GM18951 (cell line): ENCODE data around the gene NHEJ1.

Experiments used
- POLR2A ChIP-seq: IDR thresholded peaks from 4 replicates; pipeline ENCODE4 v1.6.1; 2011; ENCODE audit warnings: mild to moderate bottlenecking; ENCODE audit not compliant: insufficient read length, insufficient read depth; ENCODE audit errors: extremely low read depth
- in situ Hi-C: fragments of 300-500 bp; cut with MboI; formaldehyde crosslinking; loops from one replicate; pipeline ENCODE4 v1.12.0; 2022; ENCODE audit warnings: low sequenced_read_pairs, mixed read lengths, inconsistent platforms; ENCODE audit not compliant: unreplicated experiment

NHEJ1 gene

DNA sequence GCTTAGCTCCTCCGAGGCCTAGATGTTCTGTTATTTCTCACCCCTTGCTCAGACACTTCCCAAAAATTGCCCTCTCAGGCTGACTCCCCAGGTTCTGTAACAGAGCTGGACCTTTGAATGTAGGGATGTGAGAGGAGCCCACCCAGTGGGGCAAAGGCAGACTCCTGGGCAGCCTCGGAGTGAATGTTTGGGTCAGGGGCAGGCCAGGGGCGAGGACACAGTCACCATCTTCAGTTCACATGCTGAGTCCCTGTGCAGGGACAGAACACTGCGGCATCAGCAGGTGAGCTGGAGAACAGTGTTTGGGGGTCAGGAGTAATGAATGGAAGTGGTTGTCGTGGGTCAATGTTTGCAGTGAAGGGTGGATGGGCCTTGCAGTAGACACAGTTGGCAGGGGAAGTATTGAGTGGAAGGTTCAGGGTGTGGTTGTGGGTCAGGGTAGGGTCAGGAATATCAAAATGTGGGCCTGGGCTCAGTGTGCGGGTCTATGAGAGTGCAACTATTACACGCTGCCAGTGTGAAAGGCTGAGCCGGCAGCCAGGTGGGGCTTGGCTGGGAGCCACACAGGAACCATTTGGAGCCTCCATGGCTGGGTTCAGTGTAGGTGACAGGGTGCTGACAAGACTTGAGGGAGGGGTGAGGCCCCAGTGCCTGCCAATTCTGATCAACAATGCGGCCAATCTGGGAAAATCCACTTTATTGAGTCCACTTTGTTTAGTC, 104.3 kb downstream of the NHEJ1 start:
- no peak for TF ChIP-seq POLR2A
- in situ Hi-C loops, result no loop called here

- TF ChIP-seq POLR2A, result no peak
- in situ Hi-C loops, result no loop called here
Measured at GRCh38 chr2:219054956-219055903, 105.4 kb downstream of the NHEJ1 start.

- in situ Hi-C loops, result no loop called here
- no peak for TF ChIP-seq POLR2A
Measured at GRCh38 chr2:219049282-219049681, 111.3 kb downstream of the NHEJ1 start.

DNA sequence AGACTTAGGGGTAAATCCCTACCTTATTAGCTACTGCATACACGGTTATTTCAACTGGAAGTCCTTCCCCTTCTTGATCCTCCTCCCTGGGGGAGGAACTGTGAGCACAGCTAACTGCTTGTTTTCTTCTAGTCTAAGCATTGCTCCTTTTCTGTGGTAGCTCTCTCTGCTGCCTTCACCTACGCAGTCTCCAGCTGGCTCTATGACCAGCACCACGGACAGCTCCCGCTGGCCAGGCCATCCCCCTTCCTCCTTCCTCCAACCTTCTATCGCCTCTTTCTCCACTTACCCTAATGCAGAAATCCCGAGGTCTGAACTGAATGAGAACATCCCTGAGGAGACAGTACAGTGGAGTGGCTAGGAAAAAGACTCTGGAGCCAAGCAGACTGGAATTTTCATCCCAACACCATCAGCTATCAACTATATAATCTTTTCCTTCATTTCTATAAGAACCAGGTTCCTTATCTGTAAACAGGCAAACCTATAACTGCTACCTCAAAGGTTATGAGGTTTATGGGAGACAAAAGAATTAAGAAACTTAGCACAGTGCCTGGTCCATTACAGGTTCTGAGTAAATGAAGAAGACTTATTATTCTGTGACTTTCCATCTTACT, 114.6 kb downstream of the NHEJ1 start:
- TF ChIP-seq POLR2A, result no peak
- in situ Hi-C loops, result no loop called here

DNA sequence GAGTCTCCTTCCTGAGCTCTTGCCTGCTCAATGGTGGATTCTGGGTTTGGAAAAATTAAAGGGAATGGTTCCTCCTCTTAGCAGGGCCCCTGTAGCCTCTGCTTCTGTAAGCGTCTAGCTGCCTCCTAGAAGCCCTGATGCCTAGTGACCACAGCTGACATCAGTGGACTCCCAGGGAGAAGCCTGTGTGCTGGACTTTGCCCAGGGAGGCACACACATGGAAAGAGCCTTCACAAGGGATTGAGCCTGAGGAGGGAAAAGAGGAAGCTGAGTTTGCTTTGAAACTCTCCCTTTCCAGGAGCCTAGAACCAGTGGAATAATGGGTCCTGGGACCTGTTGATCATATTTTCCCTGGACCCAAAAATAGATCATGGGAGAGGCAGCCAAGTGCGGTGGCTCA, 117.9 kb downstream of the NHEJ1 start:
- in situ Hi-C loops, result no loop called here
- TF ChIP-seq POLR2A, result no peak

- in situ Hi-C loops, result no loop called here
- TF ChIP-seq POLR2A, result no peak
Measured at GRCh38 chr2:219042157-219042556, 118.5 kb downstream of the NHEJ1 start.

DNA sequence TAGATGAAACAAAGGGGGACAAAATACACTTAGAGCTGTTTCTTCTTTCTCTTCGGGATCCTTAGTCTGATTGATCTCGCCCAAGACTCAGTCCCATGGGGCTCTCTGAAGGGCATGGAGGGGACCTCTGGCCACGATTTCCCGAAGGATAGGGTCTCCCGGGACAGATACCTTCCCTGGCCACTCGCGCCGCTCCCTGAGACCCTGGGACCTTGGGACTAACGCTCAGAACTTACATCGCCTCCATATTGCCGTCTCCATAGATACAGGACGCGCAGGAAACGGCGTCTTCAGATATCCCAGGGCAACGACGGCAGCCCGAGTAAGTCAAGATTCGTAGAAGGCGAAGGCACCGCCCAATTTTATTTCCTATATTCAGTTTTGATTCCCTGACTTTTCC, 119.4 kb downstream of the NHEJ1 start, which contains the start of gene CFAP65:
Gene CFAP65, minus strand, starts transcription at position 265 of the 400 bp plus-strand sequence. CDS start 2,468 bp downstream, outside the sequence.
- in situ Hi-C loops, result no loop called here
- no peak for TF ChIP-seq POLR2A

- TF ChIP-seq POLR2A, result no peak
- in situ Hi-C loops, result no loop called here
Measured at GRCh38 chr2:219038600-219038999, 122.0 kb downstream of the NHEJ1 start.

DNA sequence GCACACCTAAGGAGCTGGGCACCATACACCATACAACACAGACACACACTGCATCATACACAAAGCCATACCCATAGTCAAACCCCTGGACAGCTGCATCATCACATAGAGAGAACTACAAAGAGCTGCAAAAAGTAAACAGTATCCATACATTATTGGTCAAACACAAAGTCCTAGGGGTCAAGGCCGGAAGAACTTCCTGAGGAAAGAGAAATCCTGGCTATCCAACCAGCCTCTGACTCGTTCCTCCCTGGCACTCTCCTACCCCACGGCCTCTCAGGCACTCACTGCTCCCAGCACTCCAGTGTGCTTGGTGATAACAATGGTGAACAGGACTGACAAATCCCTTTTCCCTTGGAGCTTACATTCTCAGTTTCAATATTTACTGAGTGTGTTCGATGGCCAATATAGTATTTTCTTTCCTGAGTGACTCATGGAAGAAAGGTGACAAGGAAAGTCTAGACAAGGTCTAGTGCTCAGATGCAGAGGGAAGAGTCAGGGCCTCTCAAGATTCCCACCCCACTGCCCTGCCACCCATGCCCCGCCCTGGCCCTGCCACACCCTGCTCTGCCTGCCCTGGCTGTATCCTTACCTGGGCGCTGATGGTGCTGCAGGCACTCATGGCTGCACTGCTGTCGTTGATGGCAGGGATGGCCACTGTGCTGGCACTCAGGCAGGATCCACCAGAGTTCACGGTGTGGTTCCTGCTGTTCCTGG, 122.7 kb downstream of the NHEJ1 start:
- no peak for TF ChIP-seq POLR2A
- in situ Hi-C loops, result no loop called here

GRCh38 chr2:219035942-219036341, 124.7 kb downstream of the NHEJ1 start:
- no peak for TF ChIP-seq POLR2A
- in situ Hi-C loops, result no loop called here

DNA sequence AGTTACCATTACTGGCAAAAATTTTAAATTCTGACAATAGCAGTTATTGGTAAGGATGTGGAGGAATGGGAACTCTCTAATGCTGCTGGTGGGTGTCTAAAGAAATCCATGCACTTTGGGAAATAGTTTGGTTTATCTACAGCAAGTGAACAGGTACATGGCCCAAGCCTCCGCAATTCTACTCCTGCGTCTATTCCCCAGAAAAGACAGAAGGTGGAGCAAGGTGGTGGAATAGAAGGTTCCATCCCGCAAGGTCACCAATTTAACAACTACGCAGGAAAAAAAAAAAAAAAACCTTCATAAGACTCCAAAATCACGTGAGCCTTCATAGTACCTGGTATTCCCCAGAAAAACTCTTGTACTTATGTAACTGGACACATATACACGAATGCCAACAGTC, 125.8 kb downstream of the NHEJ1 start:
- in situ Hi-C loops, result no loop called here
- no peak for TF ChIP-seq POLR2A

- in situ Hi-C loops, result no loop called here
- TF ChIP-seq POLR2A, result no peak
Measured at GRCh38 chr2:219032051-219032745, 128.4 kb downstream of the NHEJ1 start.
